Stomach (tissue), 9 donors: ENCODE data around the gene ATXN3L. TPM values are rescaled to one million over a fixed set of nuclear protein-coding genes. Genes with fewer than 3 reads are reported as not detected.

Experiments
- DNase-seq, 2 donors: peaks; one replicate each; pipeline versions ENCODE4 v3.0.0 to v3.0.0-alpha.2; 2013 to 2019
- H3K27ac ChIP-seq, 5 donors: fragments of 200-600 bp in 4 of 5; sonication (generic) in 4 of 5; one replicate each; pipeline ENCODE4 v1.5.1; 2013 to 2019; ENCODE audit warnings: mild to moderate bottlenecking in 1 of 5, moderate library complexity in 1 of 5
- H3K27me3 ChIP-seq, 3 donors: fragments of 200-600 bp; sonication (generic); one replicate each; pipeline ENCODE4 v1.5.1; 2017 to 2019; ENCODE audit warnings: mixed run types in 1 of 3
- H3K36me3 ChIP-seq, 4 donors: fragments of 200-600 bp; sonication (generic); 1 replicate in 3 of 4; 2 replicates in 1 of 4; pipeline ENCODE4 v1.5.1; 2016 to 2019
- H3K4me1 ChIP-seq, 4 donors: fragments of 200-600 bp; sonication (generic); one replicate each; pipeline ENCODE4 v1.5.1; 2016 to 2019
- H3K4me3 ChIP-seq, 4 donors: fragments of 200-600 bp; sonication (generic) in 3 of 4; one replicate each; pipeline ENCODE4 v1.5.1; 2016 to 2019; ENCODE audit warnings: mild to moderate bottlenecking in 1 of 4
- H3K9me3 ChIP-seq, 4 donors: fragments of 200-600 bp; sonication (generic); one replicate each; pipeline ENCODE4 v1.5.1; 2016 to 2019
- EP300 ChIP-seq: sonication (generic); formaldehyde crosslinking; IDR thresholded peaks from one replicate; pipeline ENCODE4 v1.6.1; 2017; ENCODE audit warnings: antibody characterized with exemption
- POLR2A ChIP-seq, 4 donors: fragments of 450-650 bp; IDR thresholded peaks; one replicate each; pipeline ENCODE4 v1.6.1; 2016; ENCODE audit warnings: antibody characterized with exemption in 4 of 4, control low read depth in 2 of 4, mild to moderate bottlenecking in 1 of 4, moderate library complexity in 1 of 4
- POLR2AphosphoS5 ChIP-seq, 3 donors: sonication (generic); formaldehyde crosslinking; IDR thresholded peaks; one replicate each; pipeline ENCODE4 v1.6.1; 2016; ENCODE audit warnings: antibody characterized with exemption in 3 of 3
- WGBS, 5 donors: extraction: QIAGEN DNeasy Blood & Tissue Kit in 3 of 5; methylation state at CpG; one replicate each; pipeline versions ENCODE4 v1.1.5 to v1.1.7; 2013 to 2018; 5-methylcytosine and 5-hydroxymethylcytosine counted together
- intact Hi-C: fragments of 100-400 bp; cut with DNase I; formaldehyde crosslinking; loops from one replicate; pipeline ENCODE4 v1.15.1; 2023; ENCODE audit warnings: low total_unique reads
- polyA plus RNA-seq, 3 donors: library from polyadenylated mRNA; stranded (reverse); fragments of 200-250 nt; gene quantifications; one replicate each; pipeline ENCODE4 v1.2.3, GENCODE V29; 2013
- total RNA-seq, 5 donors: library from RNA; depleted of rRNA; stranded (reverse); fragments of >200 nt; gene quantifications; one replicate each; pipeline versions ENCODE4 v1.1.0 to v1.2.3, GENCODE V29; 2014 to 2016
- TF ChIP-seq, protein P1 (sequence below), 7 experiments: fragments of 450-650 bp in 4 of 7; fragments of 200-600 bp in 3 of 7; sonication (generic) in 3 of 7; IDR thresholded peaks; one replicate each; pipeline ENCODE4 v1.5.1; 2016 to 2019; ENCODE audit warnings: antibody characterized with exemption in 7 of 7, control low read depth in 2 of 7, mild to moderate bottlenecking in 1 of 7
- donor health status: healthy with polysubstance abuse.
- donor health status: Bipolar disorder and iron deficiency.
- donor health status: healthy.

Gene ATXN3L
- total and polyA plus RNA-seq, 8 donors = not detected

DNA sequence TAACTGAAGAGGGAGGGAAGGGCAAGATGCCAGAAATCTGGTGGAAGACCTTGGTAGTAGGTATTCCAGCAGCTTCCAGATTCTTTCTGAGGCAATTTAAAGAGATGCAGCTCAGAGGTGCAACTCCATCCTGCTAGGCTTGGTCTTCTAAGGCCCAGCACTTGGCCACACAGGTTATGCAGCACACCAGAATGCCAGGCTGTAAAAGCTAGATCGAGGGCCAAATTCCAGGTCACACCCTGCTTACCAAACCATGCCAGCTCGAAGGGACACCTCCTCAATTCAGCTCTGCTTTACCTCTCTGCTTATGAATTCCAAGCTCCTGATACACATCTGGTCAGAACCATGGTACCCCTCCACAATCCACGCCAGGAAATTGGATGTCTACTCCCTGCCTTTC, 19.8 kb upstream of the ATXN3L start:
- no peaks in the 10 kb centered on the region for H3K36me3 ChIP-seq
- no peaks in the 10 kb centered on the region for H3K9me3 ChIP-seq
- WGBS, 5 donors = 58 to 73% (median 63%) methylated on average over 3 of the region's 3 CpGs
- no peaks in the 10 kb centered on the region for H3K27me3 ChIP-seq
- H3K27ac ChIP-seq = no peak overlapping the region
- intact Hi-C loops = no loop called here
- no peak overlapping the region for H3K4me3 ChIP-seq
- TF ChIP-seq POLR2A (IDR thresholded peaks at IDR 0.05) (no peak), EP300 (no peak), POLR2AphosphoS5 (IDR thresholded peaks at IDR 0.05) (no peak)
- TF ChIP-seq, protein P1, sequence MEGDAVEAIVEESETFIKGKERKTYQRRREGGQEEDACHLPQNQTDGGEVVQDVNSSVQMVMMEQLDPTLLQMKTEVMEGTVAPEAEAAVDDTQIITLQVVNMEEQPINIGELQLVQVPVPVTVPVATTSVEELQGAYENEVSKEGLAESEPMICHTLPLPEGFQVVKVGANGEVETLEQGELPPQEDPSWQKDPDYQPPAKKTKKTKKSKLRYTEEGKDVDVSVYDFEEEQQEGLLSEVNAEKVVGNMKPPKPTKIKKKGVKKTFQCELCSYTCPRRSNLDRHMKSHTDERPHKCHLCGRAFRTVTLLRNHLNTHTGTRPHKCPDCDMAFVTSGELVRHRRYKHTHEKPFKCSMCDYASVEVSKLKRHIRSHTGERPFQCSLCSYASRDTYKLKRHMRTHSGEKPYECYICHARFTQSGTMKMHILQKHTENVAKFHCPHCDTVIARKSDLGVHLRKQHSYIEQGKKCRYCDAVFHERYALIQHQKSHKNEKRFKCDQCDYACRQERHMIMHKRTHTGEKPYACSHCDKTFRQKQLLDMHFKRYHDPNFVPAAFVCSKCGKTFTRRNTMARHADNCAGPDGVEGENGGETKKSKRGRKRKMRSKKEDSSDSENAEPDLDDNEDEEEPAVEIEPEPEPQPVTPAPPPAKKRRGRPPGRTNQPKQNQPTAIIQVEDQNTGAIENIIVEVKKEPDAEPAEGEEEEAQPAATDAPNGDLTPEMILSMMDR (IDR thresholded peaks at IDR 0.05) = no peak
- DNase-seq = peak in 1 of 2 donors; percentile 13
- H3K4me1 ChIP-seq = no peaks in the 10 kb centered on the region

DNA sequence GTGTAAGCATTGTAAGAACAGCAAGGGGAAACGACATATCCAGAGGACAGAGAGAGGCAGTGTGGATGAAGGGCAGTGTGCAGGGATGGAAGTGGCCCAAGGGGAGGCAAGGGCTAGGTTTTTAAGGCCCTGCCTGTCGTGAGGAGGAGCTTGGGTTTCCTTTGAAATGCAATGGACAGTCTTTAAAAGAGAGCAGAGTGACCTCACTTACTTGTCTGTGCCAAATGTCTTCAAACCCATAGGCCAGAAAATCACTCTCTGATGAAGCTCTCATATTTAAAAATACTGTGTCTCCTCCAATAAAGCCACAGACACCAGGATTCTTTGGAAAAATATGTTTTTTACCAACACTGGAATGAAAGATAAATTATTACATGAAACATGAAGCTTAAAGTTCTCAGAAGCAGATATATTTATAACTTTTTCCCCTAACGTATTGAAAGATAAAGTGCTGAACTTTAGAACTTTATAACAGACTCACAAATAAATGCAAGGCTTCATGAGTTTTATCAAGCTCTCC, 19.2 kb upstream of the ATXN3L start:
- Histone ChIP-seq H3K27ac (no peak overlapping the region), H3K4me1 (no peaks in the 10 kb centered on the region), H3K9me3 (no peaks in the 10 kb centered on the region), H3K27me3 (no peaks in the 10 kb centered on the region), H3K4me3 (no peak overlapping the region), H3K36me3 (no peaks in the 10 kb centered on the region)
- WGBS, 5 donors = 63 to 83% (median 74%) methylated on average over 3 of the region's 3 CpGs
- TF ChIP-seq, protein P1 (IDR thresholded peaks at IDR 0.05) = no peak
- TF ChIP-seq POLR2AphosphoS5 (IDR thresholded peaks at IDR 0.05) (no peak), EP300 (no peak), POLR2A (IDR thresholded peaks at IDR 0.05) (no peak)
- peak in 1 of 2 donors; percentile 42 for DNase-seq
- intact Hi-C loops = no loop called here

DNA sequence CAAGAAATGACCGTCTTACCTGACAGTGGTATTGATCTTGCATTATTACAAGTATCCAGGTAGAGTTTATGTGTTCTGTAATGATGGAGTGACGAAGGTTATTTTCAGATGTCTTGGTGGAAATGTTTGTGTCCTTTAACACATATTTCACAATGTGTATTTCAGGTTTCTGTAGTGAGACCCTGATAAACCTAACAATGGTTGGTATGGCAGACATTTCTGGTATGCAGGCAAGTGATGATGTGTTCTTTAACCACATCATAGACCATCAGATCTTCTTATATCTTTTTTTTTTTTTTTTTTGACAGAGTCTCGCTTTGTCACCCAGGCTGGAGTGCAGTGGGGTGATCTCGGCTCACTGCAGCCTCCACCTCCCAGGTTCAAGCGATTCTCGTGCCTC, 14.6 kb upstream of the ATXN3L start:
- intact Hi-C loops = no loop called here

DNA sequence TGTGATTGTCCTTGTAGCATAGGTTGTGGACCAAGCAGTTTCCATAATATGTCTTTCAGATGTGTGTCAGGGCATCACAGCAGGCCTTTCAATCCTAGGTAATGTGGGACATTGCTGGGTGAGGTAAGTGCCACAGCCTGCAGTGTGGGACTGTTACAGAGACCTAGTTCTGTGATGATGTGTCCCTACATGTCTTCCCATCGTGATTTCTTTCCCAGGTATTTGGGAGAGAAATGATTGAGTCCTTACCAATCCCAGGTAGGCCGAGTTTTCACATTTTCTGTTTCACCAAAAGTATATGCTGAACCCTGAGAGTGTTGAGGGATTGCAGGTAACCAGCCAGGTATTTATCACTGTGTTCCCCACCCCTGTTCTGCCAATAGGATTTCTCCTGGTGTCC, 10.6 kb upstream of the ATXN3L start:
- no peaks in the 10 kb centered on the region for H3K27me3 ChIP-seq
- no peak for DNase-seq
- intact Hi-C loops = no loop called here
- H3K4me1 ChIP-seq = no peaks in the 10 kb centered on the region
- H3K9me3 ChIP-seq = no peaks in the 10 kb centered on the region
- TF ChIP-seq, protein P1 (IDR thresholded peaks at IDR 0.05) = no peak
- TF ChIP-seq POLR2AphosphoS5 (IDR thresholded peaks at IDR 0.05) (no peak), POLR2A (IDR thresholded peaks at IDR 0.05) (no peak), EP300 (no peak)
- no peak overlapping the region for H3K27ac ChIP-seq
- 71 to 91% (median 86%) methylated on average over 2 of the region's 2 CpGs for WGBS, 5 donors
- no peak overlapping the region for H3K4me3 ChIP-seq
- no peaks in the 10 kb centered on the region for H3K36me3 ChIP-seq

More for the DNA sequence above, 14.6 kb upstream of the ATXN3L start:
- DNase-seq = no peak
- no peaks in the 10 kb centered on the region for H3K27me3 ChIP-seq
- no peak overlapping the region for H3K27ac ChIP-seq
- 83 to 95% (median 88%) methylated on average over 5 to 6 of the region's 6 CpGs for WGBS, 5 donors
- no peaks in the 10 kb centered on the region for H3K9me3 ChIP-seq
- no peaks in the 10 kb centered on the region for H3K36me3 ChIP-seq
- no peaks in the 10 kb centered on the region for H3K4me1 ChIP-seq
- H3K4me3 ChIP-seq = no peak overlapping the region
- TF ChIP-seq, protein P1 (IDR thresholded peaks at IDR 0.05) = no peak
- no peak for TF ChIP-seq POLR2AphosphoS5 (IDR thresholded peaks at IDR 0.05)
- no peak for TF ChIP-seq POLR2A (IDR thresholded peaks at IDR 0.05)
- TF ChIP-seq EP300 = no peak
